Tibial nerve (tissue), 4 donors: ENCODE measurements around the gene GRID1. TPM values are rescaled to one million over a fixed set of nuclear protein-coding genes. Genes with fewer than 3 reads are reported as not detected.

Experiments used
- DNase-seq, 2 donors: peaks; one replicate each; pipeline ENCODE4 v3.0.0-alpha.2; 2019; ENCODE audit warnings: low spot score in 2 of 2
- H3K27ac ChIP-seq, 4 donors: fragments of 200-600 bp; sonication (generic) in 3 of 4; one replicate each; pipeline ENCODE4 v1.5.1; 2017 to 2019; ENCODE audit warnings: mild to moderate bottlenecking in 1 of 4
- H3K27me3 ChIP-seq, 2 donors: fragments of 200-600 bp; sonication (generic) in 1 of 2; one replicate each; pipeline versions ENCODE4 v1.5.1 to v1.6.0; 2017 to 2019
- H3K36me3 ChIP-seq, 3 donors: fragments of 200-600 bp; sonication (generic); one replicate each; pipeline ENCODE4 v1.5.1; 2018 to 2019
- H3K4me1 ChIP-seq, 4 donors: fragments of 200-600 bp; sonication (generic) in 3 of 4; one replicate each; pipeline ENCODE4 v1.5.1; 2017 to 2019
- H3K4me3 ChIP-seq, 4 donors: fragments of 200-600 bp; sonication (generic) in 3 of 4; one replicate each; pipeline ENCODE4 v1.5.1; 2017 to 2019; ENCODE audit warnings: mild to moderate bottlenecking in 1 of 4, moderate library complexity in 1 of 4
- H3K9me3 ChIP-seq, 4 donors: fragments of 200-600 bp; sonication (generic) in 3 of 4; one replicate each; pipeline ENCODE4 v1.5.1; 2017 to 2019
- CTCF ChIP-seq, 5 experiments: fragments of 200-600 bp in 3 of 5; fragments of 450-650 bp in 2 of 5; sonication (generic) in 3 of 5; IDR thresholded peaks; one replicate each; pipeline ENCODE4 v1.5.1; 2016 to 2019; ENCODE audit warnings: antibody characterized with exemption in 5 of 5, mild to moderate bottlenecking in 3 of 5, moderate library complexity in 2 of 5
- EP300 ChIP-seq, 2 donors: sonication (generic); formaldehyde crosslinking; IDR thresholded peaks; one replicate each; pipeline ENCODE4 v1.6.1; 2017; ENCODE audit warnings: antibody characterized with exemption in 2 of 2, mild to moderate bottlenecking in 1 of 2
- POLR2A ChIP-seq, 2 donors: fragments of 450-650 bp; IDR thresholded peaks; one replicate each; pipeline ENCODE4 v1.6.1; 2017; ENCODE audit warnings: antibody characterized with exemption in 2 of 2, mild to moderate bottlenecking in 2 of 2, moderate library complexity in 2 of 2
- WGBS, 2 donors: methylation state at CpG; one replicate each; pipeline ENCODE4 v1.1.5; 2018; 5-methylcytosine and 5-hydroxymethylcytosine counted together
- total RNA-seq, 4 donors: library from RNA; depleted of rRNA; stranded (reverse); fragments of >200 nt; gene quantifications; one replicate each; pipeline ENCODE4 v1.1.0, GENCODE V29; 2016

Gene GRID1
- total RNA-seq, 4 donors from 2014 or later, result 7.7 to 16.3 (median 10.5) TPM

GRCh38 chr10:85862771-85863170, 503.8 kb downstream of the GRID1 start:
- Histone ChIP-seq H3K9me3 (no peaks in the 10 kb centered on the region), H3K27me3 (no peaks in the 10 kb centered on the region), H3K27ac (no peak overlapping the region), H3K36me3 (no peaks in the 10 kb centered on the region), H3K4me3 (no peak overlapping the region), H3K4me1 (peaks cover 0 to 14% (median 0%) of the 10 kb centered on the region in 4 donors)
- no peak for TF ChIP-seq EP300 (IDR thresholded peaks at IDR 0.05)
- no peak for TF ChIP-seq CTCF (IDR thresholded peaks at IDR 0.05)
- no peak for TF ChIP-seq POLR2A (IDR thresholded peaks at IDR 0.05)
- WGBS, 2 donors, result 67 to 70% methylated on average over 6 of the region's 6 CpGs
- no peak for DNase-seq

- DNase-seq, result no peak
- Histone ChIP-seq H3K4me1 (peaks cover 0 to 14% (median 0%) of the 10 kb centered on the region in 4 donors), H3K9me3 (no peaks in the 10 kb centered on the region), H3K27me3 (no peaks in the 10 kb centered on the region), H3K36me3 (no peaks in the 10 kb centered on the region), H3K27ac (no peak overlapping the region), H3K4me3 (no peak overlapping the region)
- no peak for TF ChIP-seq EP300 (IDR thresholded peaks at IDR 0.05)
- TF ChIP-seq POLR2A (IDR thresholded peaks at IDR 0.05), result no peak
- no peak for TF ChIP-seq CTCF (IDR thresholded peaks at IDR 0.05)
- WGBS, 2 donors, result 78 to 88% methylated on average over 3 of the region's 3 CpGs
Observed at GRCh38 chr10:85861513-85862197, 504.9 kb downstream of the GRID1 start.

- whole genome bisulfite sequencing, 2 donors, result 79 to 95% methylated on average over 2 of the region's 2 CpGs
Observed at GRCh38 chr10:85859859-85860258, 506.7 kb downstream of the GRID1 start.

GRCh38 chr10:85858776-85859515, 507.6 kb downstream of the GRID1 start:
- no peak for TF ChIP-seq CTCF (IDR thresholded peaks at IDR 0.05)
- TF ChIP-seq EP300 (IDR thresholded peaks at IDR 0.05), result no peak
- TF ChIP-seq POLR2A (IDR thresholded peaks at IDR 0.05), result no peak
- no peak for DNase-seq

More at GRCh38 chr10:85859859-85860258, 506.7 kb downstream of the GRID1 start:
- no peaks in the 10 kb centered on the region for H3K27me3 ChIP-seq
- H3K36me3 ChIP-seq, result peaks cover 0 to 3% (median 0%) of the 10 kb centered on the region in 3 donors
- no peak overlapping the region for H3K4me3 ChIP-seq
- no peak for TF ChIP-seq POLR2A (IDR thresholded peaks at IDR 0.05)
- TF ChIP-seq EP300 (IDR thresholded peaks at IDR 0.05), result no peak
- no peak for TF ChIP-seq CTCF (IDR thresholded peaks at IDR 0.05)
- H3K4me1 ChIP-seq, result peaks cover 0 to 9% (median 0%) of the 10 kb centered on the region in 4 donors
- no peak overlapping the region for H3K27ac ChIP-seq
- DNase-seq, result no peak
- H3K9me3 ChIP-seq, result no peaks in the 10 kb centered on the region

GRCh38 chr10:85857791-85858190, 508.8 kb downstream of the GRID1 start:
- Histone ChIP-seq H3K4me1 (no peaks in the 10 kb centered on the region), H3K9me3 (no peaks in the 10 kb centered on the region), H3K36me3 (peaks cover 0 to 13% (median 0%) of the 10 kb centered on the region in 3 donors), H3K4me3 (no peak overlapping the region), H3K27me3 (no peaks in the 10 kb centered on the region), H3K27ac (no peak overlapping the region)
- DNase-seq, result no peak
- TF ChIP-seq EP300 (IDR thresholded peaks at IDR 0.05) (no peak), CTCF (IDR thresholded peaks at IDR 0.05) (no peak), POLR2A (IDR thresholded peaks at IDR 0.05) (no peak)
- 93 to 100% methylated on average over 3 of the region's 3 CpGs for WGBS, 2 donors

More at GRCh38 chr10:85858776-85859515, 507.6 kb downstream of the GRID1 start:
- H3K27me3 ChIP-seq, result no peaks in the 10 kb centered on the region
- H3K9me3 ChIP-seq, result no peaks in the 10 kb centered on the region
- H3K4me1 ChIP-seq, result no peaks in the 10 kb centered on the region
- 91 to 95% methylated on average over 3 of the region's 3 CpGs for WGBS, 2 donors
- no peak overlapping the region for H3K4me3 ChIP-seq
- peaks cover 0 to 9% (median 0%) of the 10 kb centered on the region in 3 donors for H3K36me3 ChIP-seq
- no peak overlapping the region for H3K27ac ChIP-seq
